ENCODE data around the gene ERVW-1.
"Not testable (repeated sequence)": the region's sequence is repeated elsewhere in the genome, so short reads cannot be mapped to it uniquely, and the experiment has no call there.

ERVW-1 gene

GRCh38 chr7:92478711-92479110, 965 bp upstream of the ERVW-1 start:
- no peak overlapping the region for H3K27ac ChIP-seq
- H3K36me3 ChIP-seq (ENCODE audit: insufficient read depth, low read length) = no peaks in the 10 kb centered on the region
- DNase-seq (ENCODE audit: low read depth, low spot score) = no peak
- H3K9ac ChIP-seq (ENCODE audit: insufficient read length) = no peak overlapping the region
- no peaks in the 10 kb centered on the region for H3K9me3 ChIP-seq (ENCODE audit: low read depth, low read length)
- TF ChIP-seq FOXP2 (optimal IDR thresholded peaks at IDR 0.05; ENCODE audit: control extremely low read depth, extremely low read length, insufficient read depth) (no peak), POLR2AphosphoS5 (IDR thresholded peaks at IDR 0.05; ENCODE audit: borderline replicate concordance, low read depth, low read length) (no peak), EZH2 (IDR thresholded peaks at IDR 0.05) (no peak)
- no peak overlapping the region for H3K4me3 ChIP-seq

DNA sequence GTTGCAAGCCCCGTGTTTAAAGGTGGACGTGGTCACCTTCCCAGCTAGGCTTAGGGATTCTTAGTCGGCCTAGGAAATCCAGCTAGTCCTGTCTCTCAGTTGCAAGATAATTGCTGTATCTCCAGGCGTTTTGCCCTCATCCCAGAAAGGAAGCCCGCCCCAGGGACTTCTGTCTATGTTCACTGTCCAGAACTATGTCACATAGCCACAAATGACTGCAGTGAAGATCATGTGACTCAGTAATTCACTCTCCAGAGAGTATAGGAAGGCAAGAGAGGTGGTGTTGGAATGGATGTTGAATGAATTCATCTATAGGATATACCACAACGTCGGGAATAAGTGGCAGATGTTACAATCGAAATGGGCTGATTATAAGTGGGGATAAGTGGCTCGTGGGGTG, 349 bp upstream of the ERVW-1 start:
- no peak overlapping the region for H3K27ac ChIP-seq
- no peak overlapping the region for H3K9ac ChIP-seq (ENCODE audit: insufficient read length)
- no peak for TF ChIP-seq EZH2 (IDR thresholded peaks at IDR 0.05)
- TF ChIP-seq FOXP2 (optimal IDR thresholded peaks at IDR 0.05; ENCODE audit: control extremely low read depth, extremely low read length, insufficient read depth) = no peak
- TF ChIP-seq POLR2AphosphoS5 (IDR thresholded peaks at IDR 0.05; ENCODE audit: borderline replicate concordance, low read depth, low read length) = no peak
- H3K4me3 ChIP-seq = no peak overlapping the region
- H3K36me3 ChIP-seq (ENCODE audit: insufficient read depth, low read length) = no peaks in the 10 kb centered on the region
- DNase-seq (ENCODE audit: low read depth, low spot score) = no peak
- no peaks in the 10 kb centered on the region for H3K9me3 ChIP-seq (ENCODE audit: low read depth, low read length)

DNA sequence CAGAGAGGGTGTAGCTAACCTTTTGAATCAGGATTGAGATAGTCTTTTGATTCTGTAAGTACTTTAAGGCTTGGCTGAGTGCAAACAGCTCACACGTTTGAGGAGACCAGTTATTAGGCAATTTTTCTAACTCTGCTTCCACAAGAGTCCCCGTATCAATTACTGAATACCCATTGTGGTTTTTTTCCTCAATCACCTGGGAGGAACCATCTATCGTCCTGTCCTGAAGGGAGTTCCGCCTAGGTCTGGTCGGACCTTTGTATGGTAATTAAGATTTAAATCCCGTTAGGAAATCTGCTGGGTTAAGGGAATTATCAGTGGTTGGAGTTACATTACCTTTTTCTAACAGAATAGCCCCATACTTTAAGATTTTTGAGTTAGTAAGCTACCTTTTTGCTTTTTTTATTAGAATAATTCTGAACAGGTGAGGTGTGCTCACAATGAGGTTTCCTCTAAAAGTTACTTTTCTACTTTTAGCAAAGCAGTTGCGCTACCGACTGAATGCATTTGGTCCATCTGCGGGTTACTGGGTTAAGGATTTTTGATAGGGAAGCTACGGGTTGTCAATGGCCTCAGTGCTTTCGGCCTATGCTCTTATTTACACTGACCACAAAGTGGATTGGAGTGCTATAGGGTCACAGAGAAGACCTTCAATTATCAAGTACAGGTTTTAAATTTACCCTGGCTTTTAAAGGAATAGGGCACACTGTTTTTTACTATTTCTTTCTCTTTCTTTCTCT, 1.7 kb downstream of the ERVW-1 start:
- not testable (repeated sequence) for DNase-seq (ENCODE audit: low read depth, low spot score)

GRCh38 chr7:92475261-92475770, 2.4 kb downstream of the ERVW-1 start:
- H3K27ac ChIP-seq; DNase-seq (ENCODE audit: low read depth, low spot score); H3K9me3 ChIP-seq (ENCODE audit: low read depth, low read length); H3K4me3 ChIP-seq; H3K36me3 ChIP-seq (ENCODE audit: insufficient read depth, low read length); H3K9ac ChIP-seq (ENCODE audit: insufficient read length): not testable (repeated sequence)

More for the DNA sequence above, 1.7 kb downstream of the ERVW-1 start:
- not testable (repeated sequence) for H3K36me3 ChIP-seq (ENCODE audit: insufficient read depth, low read length); H3K9me3 ChIP-seq (ENCODE audit: low read depth, low read length); H3K9ac ChIP-seq (ENCODE audit: insufficient read length); H3K4me3 ChIP-seq; H3K27ac ChIP-seq

GRCh38 chr7:92473989-92474388, 3.8 kb downstream of the ERVW-1 start:
- DNase-seq (ENCODE audit: low read depth, low spot score); H3K27ac ChIP-seq; H3K36me3 ChIP-seq (ENCODE audit: insufficient read depth, low read length): not testable (repeated sequence)

DNA sequence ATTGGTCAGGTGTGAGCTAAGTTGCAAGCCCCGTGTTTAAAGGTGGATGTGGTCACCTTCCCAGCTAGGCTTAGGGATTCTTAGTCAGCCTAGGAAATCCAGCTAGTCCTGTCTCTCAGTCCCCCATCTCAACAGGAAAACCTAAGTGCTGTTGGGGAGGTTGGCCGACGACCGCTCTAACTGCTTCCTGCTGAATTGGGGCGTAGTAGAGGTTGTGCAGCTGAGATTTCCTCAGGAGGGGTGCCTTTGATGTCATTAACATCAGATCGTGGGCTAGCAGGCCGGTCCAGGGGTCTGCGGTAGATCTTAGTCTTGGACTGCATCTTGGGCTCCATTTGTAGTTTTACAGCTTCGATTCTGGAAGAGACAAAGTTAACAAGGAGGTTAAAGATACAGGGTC, 9.2 kb downstream of the ERVW-1 start:
- not testable (repeated sequence) for DNase-seq (ENCODE audit: low read depth, low spot score); H3K9ac ChIP-seq (ENCODE audit: insufficient read length); H3K27ac ChIP-seq; H3K4me3 ChIP-seq; H3K36me3 ChIP-seq (ENCODE audit: insufficient read depth, low read length); H3K9me3 ChIP-seq (ENCODE audit: low read depth, low read length)

More at GRCh38 chr7:92473989-92474388, 3.8 kb downstream of the ERVW-1 start:
- not testable (repeated sequence) for H3K9me3 ChIP-seq (ENCODE audit: low read depth, low read length); H3K4me3 ChIP-seq; H3K9ac ChIP-seq (ENCODE audit: insufficient read length)

GRCh38 chr7:92466682-92467081, 11.1 kb downstream of the ERVW-1 start:
- TF ChIP-seq EZH2 (IDR thresholded peaks at IDR 0.05) = no peak
- TF ChIP-seq POLR2AphosphoS5 (IDR thresholded peaks at IDR 0.05; ENCODE audit: borderline replicate concordance, low read depth, low read length) = no peak
- TF ChIP-seq FOXP2 (optimal IDR thresholded peaks at IDR 0.05; ENCODE audit: control extremely low read depth, extremely low read length, insufficient read depth) = no peak
- DNase-seq (ENCODE audit: low read depth, low spot score) = no peak
- Histone ChIP-seq H3K9ac (ENCODE audit: insufficient read length) (no peak overlapping the region), H3K9me3 (ENCODE audit: low read depth, low read length) (no peaks in the 10 kb centered on the region), H3K4me3 (no peak overlapping the region), H3K27ac (no peak overlapping the region), H3K36me3 (ENCODE audit: insufficient read depth, low read length) (no peaks in the 10 kb centered on the region)

DNA sequence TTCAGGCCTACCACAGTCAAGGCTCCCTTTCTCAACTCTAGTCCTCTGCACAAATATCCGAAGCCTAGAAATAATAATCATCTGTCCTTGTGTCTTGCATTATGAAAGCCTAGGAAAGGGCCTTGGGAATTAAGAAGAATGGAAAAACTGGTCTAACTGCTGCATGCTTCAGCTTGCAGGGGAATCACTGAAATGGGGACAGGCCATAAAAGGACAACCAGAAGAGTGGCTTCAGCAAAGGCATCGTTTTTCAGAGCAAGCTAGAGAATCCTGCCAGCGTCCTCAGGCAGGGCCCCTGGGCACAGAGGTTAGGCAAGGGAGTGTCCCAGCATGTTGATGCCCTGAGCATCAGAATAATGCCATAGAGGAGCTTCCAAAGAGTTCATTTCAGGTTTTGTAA, 13.2 kb downstream of the ERVW-1 start:
- H3K9ac ChIP-seq (ENCODE audit: insufficient read length) = no peak overlapping the region
- no peak overlapping the region for H3K4me3 ChIP-seq
- TF ChIP-seq EZH2 (IDR thresholded peaks at IDR 0.05) (no peak), FOXP2 (optimal IDR thresholded peaks at IDR 0.05; ENCODE audit: control extremely low read depth, extremely low read length, insufficient read depth) (no peak), POLR2AphosphoS5 (IDR thresholded peaks at IDR 0.05; ENCODE audit: borderline replicate concordance, low read depth, low read length) (no peak)
- H3K9me3 ChIP-seq (ENCODE audit: low read depth, low read length) = no peaks in the 10 kb centered on the region
- H3K36me3 ChIP-seq (ENCODE audit: insufficient read depth, low read length) = no peaks in the 10 kb centered on the region
- no peak overlapping the region for H3K27ac ChIP-seq
- no peak for DNase-seq (ENCODE audit: low read depth, low spot score)

- Histone ChIP-seq H3K36me3 (ENCODE audit: insufficient read depth, low read length) (no peaks in the 10 kb centered on the region), H3K27ac (no peak overlapping the region), H3K9ac (ENCODE audit: insufficient read length) (no peak overlapping the region), H3K4me3 (no peak overlapping the region), H3K9me3 (ENCODE audit: low read depth, low read length) (no peaks in the 10 kb centered on the region)
- no peak for DNase-seq (ENCODE audit: low read depth, low spot score)
- TF ChIP-seq POLR2AphosphoS5 (IDR thresholded peaks at IDR 0.05; ENCODE audit: borderline replicate concordance, low read depth, low read length) = no peak
Observed at GRCh38 chr7:92462560-92462959, 15.2 kb downstream of the ERVW-1 start.

All from SK-N-MC (cell line).